GM19023 (cell line): ENCODE measurements around the gene DNAJC30.

Experiments
- ATAC-seq: cut with Tn5 transposase; IDR thresholded peaks from one replicate; pipeline ENCODE4 v1.9.1; 2021; ENCODE audit warnings: mild to moderate bottlenecking, moderate library complexity; ENCODE audit not compliant: unreplicated experiment

DNAJC30 gene

DNA sequence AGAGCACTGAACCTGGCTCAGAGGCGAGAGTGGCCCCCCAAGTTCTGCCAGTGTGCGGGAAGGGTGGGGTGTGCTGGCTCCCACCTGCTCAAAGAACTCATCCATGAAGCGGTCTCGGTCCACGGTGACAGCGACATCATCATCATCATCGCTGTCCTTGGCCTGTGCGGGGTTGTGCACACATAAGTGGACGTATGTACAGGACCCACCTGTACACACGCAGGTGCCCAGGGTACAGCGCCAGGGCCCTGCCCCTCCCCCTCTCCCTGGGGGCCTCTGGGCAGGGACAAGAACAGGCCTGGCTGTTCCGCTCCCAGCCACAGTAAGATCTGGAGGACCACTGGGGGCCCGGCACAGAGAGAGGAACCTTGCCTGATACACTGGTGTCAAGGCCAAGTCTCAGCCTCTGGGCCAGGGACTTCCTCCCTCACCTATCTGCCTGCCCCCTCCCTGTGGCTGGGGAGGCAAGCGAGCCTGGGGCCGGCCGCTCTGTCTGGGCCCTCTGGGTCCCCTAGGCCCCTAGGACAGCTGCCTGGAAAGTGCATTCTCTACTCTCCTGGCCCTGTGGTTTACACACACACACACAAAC lies 25.8 kb upstream of the DNAJC30 start:
- no peak for ATAC-seq

DNA sequence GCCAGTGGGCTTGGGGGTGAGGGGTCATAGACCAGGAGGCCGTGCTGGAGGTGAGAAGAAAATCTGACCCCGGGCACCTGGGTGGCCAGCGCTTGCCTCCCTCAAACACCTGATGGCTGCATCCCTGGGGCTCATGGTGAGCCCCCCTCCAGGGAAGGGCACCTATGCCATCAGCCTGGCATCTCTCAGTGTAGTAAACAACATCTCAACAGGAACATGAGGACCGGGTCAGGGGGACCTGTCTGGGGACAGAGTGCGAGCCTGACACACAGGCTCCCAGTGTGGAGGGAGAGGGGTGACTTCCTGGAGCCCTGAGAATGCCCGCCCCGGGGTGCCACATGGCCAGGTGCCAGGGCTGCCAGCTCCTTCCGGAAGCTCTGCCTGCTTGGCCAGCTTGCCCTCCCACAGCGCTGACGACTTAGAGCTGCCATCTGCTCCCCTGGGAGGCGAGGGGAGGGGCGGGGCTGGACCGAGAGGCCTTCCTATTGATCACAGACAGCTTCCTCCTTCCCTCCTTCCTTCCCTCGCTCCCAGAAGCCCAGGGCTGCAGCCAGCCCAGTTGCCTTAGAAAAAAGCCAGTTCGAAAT lies 23.9 kb upstream of the DNAJC30 start:
- ATAC-seq: no peak

DNA sequence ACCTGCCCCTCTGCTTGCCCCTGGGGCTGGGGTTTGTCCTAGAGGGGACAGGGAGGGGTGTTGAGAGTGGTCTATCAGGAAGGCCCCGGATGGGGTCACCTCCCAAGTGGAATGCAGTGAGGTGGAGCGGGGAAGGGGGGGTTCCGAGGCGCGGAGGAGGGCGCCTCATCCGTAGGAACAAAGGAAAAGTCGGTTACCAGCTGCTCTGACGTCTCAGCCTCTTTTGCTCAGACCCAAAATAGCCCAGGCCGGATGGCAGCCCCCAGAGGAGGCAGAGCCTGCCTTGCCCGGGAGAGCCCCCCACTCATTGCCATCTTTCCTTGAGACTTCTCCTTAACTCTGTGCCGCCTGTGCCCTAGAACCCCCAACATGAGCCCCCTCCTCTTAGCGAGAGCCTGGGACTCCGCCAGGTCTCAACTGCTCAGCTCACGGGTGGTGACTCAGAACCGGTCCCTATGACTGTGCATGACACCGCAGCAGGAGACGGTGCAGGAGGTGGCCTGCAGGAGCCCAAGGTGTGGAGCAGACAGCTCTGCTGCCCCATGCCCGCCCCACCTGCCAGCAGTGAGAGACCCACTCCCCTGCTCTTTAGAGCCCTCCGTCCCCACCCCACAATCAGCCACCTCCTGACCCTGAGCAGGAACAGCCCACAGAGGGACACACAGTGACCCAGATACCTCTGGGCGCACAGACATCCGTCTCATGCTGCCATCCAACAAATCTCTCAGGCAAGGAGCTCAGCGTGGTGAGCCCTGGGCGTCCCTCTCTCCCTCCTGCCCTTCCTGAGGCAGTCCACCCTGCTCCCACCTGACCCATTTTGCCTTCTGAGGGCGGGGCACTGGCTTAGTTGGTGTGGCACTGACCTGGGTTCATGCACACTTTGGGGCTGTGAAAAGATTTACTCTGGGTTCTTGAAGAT lies 23.1 kb upstream of the DNAJC30 start:
- no peak for ATAC-seq

DNA sequence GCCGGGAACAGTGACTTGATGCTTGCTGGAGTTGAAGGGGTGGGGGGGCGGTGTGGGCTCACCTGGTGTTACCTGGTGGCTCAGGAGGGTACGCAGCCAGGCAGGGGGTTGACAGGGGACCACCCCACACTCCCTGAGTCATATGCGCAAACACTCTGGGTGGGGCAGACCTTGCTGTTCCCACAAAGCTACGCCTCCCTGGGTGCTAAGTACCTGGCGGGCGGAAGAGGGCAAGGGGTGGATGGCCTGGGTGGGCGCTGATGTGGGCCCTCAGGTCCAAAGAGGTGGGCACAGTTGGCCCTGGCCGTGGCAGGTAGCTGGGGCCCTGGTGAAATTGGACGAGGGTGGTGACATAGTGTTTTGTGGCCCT lies 22.3 kb upstream of the DNAJC30 start:
- ATAC-seq: no peak

DNA sequence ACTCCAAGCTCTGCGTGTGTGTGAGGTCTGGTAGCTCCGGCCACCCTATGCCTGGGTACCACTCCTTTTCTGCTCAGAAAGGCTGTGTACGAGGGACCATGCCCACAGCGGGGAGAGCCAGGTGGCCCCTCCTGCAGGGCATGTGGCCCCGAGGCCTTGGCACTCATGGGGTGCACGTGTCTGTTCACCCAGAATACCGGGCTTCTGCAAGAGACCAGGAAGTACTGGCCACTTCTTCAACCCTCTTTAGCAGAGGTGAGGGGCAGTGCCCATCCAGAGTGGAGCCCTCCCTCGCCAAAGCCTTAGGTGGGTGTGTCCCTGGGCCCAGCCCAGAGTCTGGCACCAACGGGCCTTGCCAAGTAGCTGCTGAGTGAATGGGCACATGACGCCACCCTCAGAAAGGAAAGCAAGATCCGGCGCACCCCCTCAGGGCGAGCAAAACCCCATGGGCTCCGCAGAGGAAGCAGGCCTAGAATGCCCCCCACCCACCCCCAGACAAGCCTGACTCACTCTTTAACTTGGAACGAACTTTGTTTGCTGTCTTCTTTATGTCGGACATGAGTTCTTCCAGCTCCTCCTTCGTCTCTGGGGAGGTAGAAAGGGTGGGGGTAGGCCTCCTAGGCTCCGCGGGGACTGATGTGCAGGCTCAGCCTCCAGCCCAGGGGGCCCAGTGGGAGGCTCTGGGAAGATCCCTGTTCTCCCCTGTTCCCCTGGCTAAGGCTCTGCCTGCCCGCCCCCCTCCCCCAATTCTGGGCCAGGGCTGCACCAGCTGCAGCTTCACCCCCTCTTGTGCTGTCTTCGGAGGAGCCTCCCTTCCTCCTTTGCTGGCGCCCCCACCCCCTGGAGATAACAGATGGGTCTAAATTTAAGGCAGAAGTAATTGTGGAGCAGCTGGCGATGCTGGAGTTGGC lies 21.6 kb upstream of the DNAJC30 start:
- no peak for ATAC-seq

DNA sequence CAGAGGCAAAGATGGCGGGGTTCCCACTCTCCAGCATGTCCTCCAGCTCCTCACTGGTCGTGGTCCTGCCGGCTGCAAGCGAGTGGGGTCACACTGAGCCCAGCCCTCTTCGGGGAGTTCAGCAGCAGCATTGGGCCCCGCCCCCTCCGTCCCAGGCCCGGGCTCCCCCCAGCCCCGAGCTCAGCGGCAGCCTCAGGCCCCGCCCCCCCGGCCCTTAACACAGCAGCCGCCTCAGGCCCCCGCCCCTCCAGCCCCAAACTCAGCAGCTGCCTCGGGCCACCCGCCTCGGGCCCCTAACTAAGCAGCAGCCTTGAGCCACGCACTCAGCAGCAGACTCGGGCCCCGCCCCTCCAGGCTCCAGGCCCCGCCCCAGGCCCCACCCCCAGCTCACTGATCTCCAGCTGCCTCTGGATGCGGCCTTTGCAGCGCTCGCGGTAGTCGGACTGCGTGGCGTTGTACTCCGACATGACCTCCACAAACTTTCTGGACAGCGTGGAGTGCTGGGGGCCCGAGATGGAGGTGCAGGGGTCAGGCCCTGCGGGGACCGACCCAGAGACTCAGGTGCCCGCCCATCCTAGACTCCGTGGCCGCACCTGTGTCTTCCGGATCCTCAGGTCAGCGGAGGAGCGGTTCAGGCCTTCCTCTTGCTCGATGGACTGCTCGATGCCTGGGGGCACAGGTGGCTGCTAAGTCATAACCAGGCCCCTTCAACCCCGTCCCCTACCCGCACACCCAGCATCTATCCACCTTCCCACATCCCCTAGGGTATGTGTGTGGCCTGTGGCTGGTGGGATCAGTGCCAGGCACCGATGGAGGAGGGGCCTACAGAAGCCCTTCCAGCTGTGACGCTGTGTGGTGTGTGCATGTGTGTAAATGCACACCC lies 20.7 kb upstream of the DNAJC30 start:
- no peak for ATAC-seq

DNA sequence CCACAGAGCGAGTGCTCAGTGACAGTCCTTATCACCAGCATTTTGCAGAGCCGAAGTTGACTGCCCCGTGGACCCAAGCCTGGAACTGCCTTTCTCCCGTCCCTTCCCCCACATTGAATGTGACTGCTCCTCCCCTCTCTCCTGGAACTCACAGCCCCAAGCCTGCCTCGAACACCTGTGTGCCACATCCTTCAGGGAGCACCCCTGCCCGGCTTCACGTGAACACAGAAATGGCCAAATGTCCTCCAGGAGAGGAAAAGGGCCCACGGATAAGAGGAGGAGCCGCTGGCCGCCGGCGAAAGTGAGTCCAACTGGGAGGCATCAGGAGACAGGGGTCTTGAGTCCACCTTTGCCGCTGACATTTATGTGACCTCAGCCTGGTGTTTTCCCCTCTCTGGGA lies 20.0 kb upstream of the DNAJC30 start:
- ATAC-seq: no peak

DNA sequence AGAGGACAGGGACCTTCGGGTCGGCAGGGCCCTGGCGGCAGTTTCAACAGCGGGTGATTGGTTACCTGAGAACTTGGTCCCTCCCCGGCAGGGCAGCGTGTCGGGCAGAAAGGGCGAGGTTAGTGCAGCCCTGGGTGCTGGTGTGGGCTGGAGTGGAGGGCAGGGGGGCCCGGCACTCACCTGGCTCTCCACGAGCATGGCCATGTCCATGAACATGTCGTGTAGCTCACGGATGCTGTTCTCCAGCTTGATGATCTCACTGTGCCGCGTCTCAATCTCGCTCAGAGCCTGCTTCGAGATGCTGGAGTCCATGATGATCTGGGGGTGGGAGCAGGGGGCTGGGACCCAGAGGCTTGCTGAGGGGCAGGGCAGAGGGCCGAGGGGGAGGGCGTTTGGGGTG lies 19.4 kb upstream of the DNAJC30 start:
- no peak for ATAC-seq

DNA sequence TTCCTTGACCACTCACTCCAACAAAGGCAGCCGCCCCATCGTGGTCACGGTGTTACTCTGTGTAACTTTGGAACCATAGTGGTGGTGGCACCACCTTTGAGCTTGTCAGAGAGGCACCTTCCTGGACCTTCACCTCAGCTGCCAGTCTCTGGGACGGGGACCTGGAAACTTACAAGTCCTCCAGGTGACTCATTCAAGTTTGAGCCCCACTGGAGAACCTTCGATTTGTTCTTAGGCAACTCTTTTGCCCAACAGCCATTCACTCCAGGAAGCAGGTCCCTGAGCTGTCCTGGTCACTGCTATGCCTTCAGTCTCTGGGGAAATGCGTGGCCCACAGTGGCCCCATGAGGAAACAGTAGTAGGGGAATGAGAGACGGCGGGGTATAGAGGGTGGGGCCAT lies 19.0 kb upstream of the DNAJC30 start:
- no peak for ATAC-seq

DNA sequence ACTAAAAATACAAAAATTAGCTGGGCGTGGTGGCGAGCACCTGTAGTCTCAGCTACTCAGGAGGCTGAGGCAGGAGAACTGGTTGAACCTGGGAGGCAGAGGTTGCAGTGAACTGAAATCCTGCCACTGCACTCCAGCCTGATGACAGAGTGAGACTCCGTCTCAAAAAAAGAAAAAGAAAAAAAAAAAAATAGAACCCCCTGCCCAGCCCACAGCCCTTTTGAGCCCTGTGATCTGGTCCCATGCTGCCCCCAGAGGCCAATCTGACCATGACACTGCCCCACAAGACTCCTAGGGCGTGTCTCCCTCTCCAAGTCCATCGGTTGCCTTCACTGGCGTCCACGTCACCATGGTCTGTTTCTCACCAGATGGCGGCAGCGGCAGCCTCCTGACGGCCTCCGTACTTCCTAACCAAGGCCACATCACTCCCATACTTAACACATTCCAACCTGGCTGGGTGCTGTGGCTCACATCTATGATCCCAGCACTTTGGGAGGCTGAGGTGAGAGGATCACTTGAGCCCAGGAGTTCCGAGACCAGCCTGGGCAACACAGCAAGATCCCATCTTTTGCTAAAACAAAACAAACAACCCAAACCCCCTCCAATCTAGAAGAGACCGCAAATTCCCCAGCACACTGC lies 18.2 kb upstream of the DNAJC30 start:
- ATAC-seq: no peak

DNA sequence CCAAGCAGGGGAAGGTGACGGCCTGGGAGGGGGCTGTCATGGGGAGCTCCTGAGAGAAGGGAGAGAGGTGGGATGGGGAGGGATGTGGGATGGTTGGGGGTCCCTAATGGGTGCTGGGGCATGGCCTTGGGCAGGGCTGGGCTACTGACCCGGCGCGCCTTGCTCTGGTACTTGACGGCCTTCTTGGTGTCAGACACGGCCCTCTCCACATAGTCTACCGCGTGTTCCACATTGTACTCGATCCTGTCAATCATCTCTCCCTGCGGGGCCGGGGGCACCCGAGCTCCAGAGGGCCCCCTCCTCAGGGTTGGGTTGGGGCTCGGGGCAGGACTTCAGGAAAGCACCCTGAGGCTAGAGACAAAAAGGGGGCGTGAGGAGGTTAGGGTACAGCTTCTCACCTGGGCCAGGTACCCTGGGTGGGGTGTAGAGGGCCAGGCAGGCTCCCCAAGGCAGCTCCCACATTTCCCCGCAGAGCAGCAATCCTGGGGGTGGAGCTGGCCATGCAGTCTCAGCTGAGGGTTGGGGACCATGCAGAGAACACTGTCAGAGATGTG lies 17.4 kb upstream of the DNAJC30 start:
- no peak for ATAC-seq

DNA sequence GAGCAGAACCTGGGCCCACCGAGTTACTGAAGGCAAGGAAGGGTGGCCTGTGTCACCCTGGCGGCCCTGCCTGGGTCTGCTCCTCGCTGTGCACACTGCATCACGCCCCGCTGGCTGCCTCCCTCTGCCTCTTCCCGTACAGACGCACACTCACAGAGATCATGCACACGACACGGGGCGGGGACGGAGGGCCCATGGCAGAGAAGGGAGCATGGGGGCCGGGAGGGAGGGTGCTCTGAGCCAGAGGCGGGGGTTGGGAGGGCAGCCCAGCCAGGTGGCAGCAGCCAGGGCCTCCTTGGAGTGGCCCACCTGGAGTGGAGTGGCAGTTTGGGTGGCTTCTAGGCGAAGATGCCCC lies 16.8 kb upstream of the DNAJC30 start:
- ATAC-seq: no peak

DNA sequence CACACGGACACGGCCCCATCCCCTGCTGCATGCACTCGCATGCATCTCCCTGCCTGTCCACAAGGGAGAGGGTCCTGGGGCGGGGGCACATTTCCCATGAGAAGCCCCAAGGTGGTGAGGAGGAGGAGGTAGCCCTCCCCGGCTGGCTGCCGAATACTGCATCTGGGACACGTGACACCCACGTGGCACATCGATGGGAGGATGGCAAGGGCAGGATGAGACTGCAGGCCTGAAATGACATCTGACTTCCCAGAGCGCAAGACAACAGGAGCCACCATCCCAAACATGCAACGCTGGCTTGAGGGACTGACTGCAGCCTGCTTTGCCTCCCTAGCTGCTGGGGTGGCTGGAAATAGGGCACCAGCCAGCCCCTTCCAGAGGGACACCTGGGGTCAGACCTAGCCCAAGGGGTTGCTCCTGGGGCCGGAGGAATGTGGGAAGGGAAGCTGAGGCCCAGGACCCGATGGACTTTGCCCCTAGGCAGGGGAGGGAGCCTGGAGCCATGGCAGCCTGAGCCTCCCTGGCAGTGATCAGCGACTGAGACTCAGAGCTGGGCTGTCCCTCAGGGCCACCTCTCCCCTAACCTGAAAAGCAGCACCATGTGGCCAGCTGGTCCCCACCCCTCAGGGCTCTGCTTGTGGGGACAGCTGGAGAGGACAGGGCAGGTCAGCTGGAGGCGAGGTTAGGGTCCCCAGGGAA lies 16.3 kb upstream of the DNAJC30 start:
- ATAC-seq: no peak

DNA sequence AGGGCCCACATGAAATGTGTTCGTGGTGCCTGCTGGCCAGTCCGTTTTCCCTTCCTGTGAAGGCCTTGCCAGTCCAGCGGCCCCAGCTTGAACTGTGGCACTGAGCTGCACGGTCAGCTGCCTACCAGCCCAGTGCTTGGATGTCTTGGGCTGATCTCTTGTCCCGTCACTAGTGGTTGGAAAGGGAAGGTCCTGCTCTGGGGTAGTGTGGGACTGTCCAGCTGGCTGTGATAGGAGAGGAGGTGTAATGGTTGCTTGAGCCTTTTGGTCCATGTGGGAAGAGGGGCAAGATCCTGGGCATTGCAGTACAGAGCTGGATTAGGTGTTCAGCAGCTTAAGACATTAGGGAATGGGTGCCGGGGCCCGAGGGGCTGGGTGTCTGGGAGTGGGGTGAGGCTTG lies 15.2 kb upstream of the DNAJC30 start:
- ATAC-seq: no peak

DNA sequence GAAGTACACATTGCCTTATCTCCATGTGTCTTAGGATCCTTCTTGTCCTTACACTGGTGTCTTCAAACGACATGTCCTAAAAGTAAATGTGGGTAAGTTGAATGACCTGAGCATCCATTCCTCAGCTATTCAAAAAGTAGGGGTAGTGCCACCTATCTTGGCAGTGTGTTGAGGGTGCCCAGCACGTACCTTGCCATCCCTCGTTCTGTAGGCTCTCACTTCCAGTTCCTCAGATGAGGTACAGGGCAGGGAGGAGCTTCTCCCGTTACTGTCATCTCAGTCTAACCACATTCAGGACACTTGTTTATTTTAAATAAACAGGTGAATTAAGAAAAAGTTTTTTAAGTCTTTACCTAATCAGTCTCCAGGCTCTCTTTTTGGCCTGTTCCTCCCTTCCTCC lies 13.1 kb upstream of the DNAJC30 start:
- no peak for ATAC-seq

DNA sequence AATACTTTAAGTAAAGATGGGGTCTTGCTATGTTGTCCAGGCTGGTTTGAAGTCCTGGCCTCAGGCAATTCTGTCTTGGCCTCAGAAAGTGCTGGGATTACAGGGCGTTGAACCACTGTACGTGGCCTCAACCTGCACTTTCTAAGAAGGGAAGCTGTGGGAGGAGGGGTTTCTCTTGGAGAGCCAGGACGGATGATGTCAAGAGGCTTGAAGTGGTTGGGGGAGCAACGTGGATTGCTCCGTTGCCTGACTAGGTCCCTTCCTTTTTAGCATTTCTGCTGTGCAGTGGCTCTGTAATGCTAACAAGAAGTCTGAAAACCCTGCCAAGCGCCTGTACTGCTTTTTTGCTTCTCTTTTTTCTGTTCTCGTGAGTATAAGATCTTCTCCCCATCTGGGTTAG lies 7.4 kb upstream of the DNAJC30 start:
- ATAC-seq: no peak

DNA sequence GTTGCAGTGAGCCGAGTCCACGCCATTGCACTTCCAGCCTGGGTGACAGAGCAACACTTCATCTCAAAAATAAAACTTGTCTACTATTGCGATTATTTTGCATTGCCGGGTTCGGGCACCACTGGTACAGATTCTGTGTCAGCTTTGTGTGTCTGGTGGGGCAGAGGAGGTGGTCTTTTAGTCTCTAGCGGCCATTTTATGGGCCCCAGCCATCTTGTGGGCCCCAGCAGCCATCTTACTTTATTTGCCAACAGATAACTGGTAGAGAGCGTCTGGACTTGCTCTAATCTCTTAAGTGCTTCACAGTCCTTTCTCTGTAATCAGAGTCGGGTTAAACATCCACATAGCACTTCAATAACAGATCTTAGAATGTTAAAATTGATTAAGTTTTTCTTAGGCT lies 5.0 kb upstream of the DNAJC30 start:
- no peak for ATAC-seq

DNA sequence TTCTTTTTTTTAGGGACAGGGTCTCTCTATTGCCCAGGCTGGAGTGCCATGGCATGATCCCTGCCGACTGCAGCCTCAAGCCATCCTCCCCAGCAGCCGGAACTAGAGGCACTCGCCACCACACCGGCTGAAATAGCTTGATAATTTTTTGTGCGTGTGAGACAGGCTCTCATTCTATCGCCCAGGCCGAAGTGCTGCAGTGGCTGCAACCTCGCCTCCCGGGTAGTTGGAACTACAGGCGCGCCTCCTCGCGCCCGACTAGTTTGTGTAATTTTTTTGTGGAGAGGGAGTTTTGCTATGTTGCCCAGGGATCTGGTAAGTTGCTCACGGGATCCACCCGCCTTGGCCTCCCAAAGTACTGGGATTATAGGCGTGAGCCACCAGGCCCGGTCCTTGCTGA lies 2.1 kb upstream of the DNAJC30 start:
- no peak for ATAC-seq
